Smooth muscle cell (in vitro differentiated cells): Measurements from ENCODE around the gene ZNF564. TPM values are rescaled to one million over a fixed set of nuclear protein-coding genes. Genes with fewer than 3 reads are reported as not detected.

Experiments used
- DNase-seq: peaks from one replicate; lab custom pipeline; 2025; ENCODE audit not compliant: unreplicated experiment; lab: John Stamatoyannopoulos, UW
- H2AFZ ChIP-seq: fragments of 200-600 bp; sonication (generic); 2 replicates; pipeline ENCODE4 v1.6.0; 2016; ENCODE audit warnings: antibody characterized with exemption, low read depth, mild to moderate bottlenecking
- H3F3A ChIP-seq: fragments of 200-600 bp; sonication (generic); 2 replicates; pipeline ENCODE4 v1.6.0; 2017; ENCODE audit warnings: antibody characterized with exemption, low read depth
- H3K27ac ChIP-seq: fragments of 200-600 bp; sonication (generic); 2 replicates; pipeline ENCODE4 v1.5.1; 2016; ENCODE audit warnings: low read depth, mild to moderate bottlenecking
- H3K27me3 ChIP-seq: fragments of 200-600 bp; sonication (generic); 2 replicates; pipeline ENCODE4 v1.6.1; 2016; ENCODE audit warnings: low read depth, mild to moderate bottlenecking
- H3K36me3 ChIP-seq: fragments of 200-600 bp; sonication (generic); 2 replicates; pipeline ENCODE4 v1.5.1; 2016; ENCODE audit warnings: low read depth
- H3K4me1 ChIP-seq: fragments of 200-600 bp; sonication (generic); 2 replicates; pipeline ENCODE4 v1.5.1; 2016; ENCODE audit warnings: low read depth
- H3K4me2 ChIP-seq: fragments of 200-600 bp; sonication (generic); 2 replicates; pipeline ENCODE4 v1.6.0; 2016; ENCODE audit warnings: mild to moderate bottlenecking
- H3K4me3 ChIP-seq: fragments of 200-600 bp; sonication (generic); 2 replicates; pipeline ENCODE4 v1.5.1; 2016; ENCODE audit warnings: mild to moderate bottlenecking
- H3K79me2 ChIP-seq: fragments of 200-600 bp; sonication (generic); 2 replicates; pipeline ENCODE4 v1.6.0; 2016; ENCODE audit warnings: low read depth, mild to moderate bottlenecking
- H3K9ac ChIP-seq: fragments of 200-600 bp; sonication (generic); 2 replicates; pipeline ENCODE4 v1.6.0; 2016; ENCODE audit warnings: low read depth
- H3K9me3 ChIP-seq: fragments of 200-600 bp; sonication (generic); replicated peaks from 2 replicates; pipeline ENCODE4 v1.5.1; 2016; ENCODE audit warnings: low read depth
- H4K20me1 ChIP-seq: fragments of 200-600 bp; sonication (generic); 2 replicates; pipeline ENCODE4 v1.6.0; 2016; ENCODE audit warnings: low read depth
- WGBS: methylation state at CpG from one replicate; pipeline ENCODE4 v1.1.7; 2016; ENCODE audit warnings: low lambda C conversion rate; 5-methylcytosine and 5-hydroxymethylcytosine counted together
- polyA plus RNA-seq: library from polyadenylated mRNA; unstranded; fragments of >200 nt; fragmentation: Nextera tagmentation; extraction: Ambion mirVana; gene quantifications from 2 replicates; pipeline ENCODE4 v1.2.1, GENCODE V29; 2016
- total RNA-seq: library from RNA; depleted of rRNA; stranded (reverse); fragments of >200 nt; gene quantifications from 2 replicates; pipeline ENCODE4 v1.2.3, GENCODE V29; 2014
- TF ChIP-seq, protein P1 (sequence below): fragments of 200-600 bp; sonication (generic); IDR thresholded peaks from 2 replicates; pipeline ENCODE4 v1.5.1; 2017; ENCODE audit warnings: borderline replicate concordance, mild to moderate bottlenecking, antibody characterized with exemption; ENCODE audit not compliant: insufficient read depth, poor library complexity, severe bottlenecking

The ZNF564 gene
- total and polyA plus RNA-seq, 2 experiments from 2014 or later, result 3.6 to 6.9 TPM

DNA sequence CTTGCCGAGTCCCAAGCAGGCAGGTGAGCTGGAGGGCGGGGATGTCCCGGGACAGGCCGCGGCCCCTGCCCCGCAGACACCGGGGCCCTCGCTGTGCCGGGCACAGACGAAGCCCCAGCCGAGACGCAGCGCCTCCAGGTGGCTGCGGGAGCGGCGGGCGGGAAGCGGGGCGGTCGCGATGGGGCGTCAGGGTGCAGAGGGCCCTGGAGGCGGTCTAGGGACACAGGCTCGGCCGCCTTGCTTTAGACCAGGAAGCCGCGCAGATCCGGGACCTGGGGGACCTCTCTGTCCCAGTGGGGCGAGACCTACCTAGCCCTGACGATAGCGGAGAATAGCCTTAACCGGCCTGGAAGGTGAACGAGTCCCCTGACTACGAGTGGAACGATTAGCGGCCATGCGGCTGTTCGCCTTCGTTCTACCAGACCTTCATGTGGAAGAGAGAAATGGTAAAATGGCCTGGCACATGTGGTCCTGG lies 4.2 kb upstream of the ZNF564 start:
- no peaks in the 10 kb centered on the region for H4K20me1 ChIP-seq
- WGBS, result 63% methylated on average over 32 of the region's 39 CpGs
- peaks cover 10% of the 10 kb centered on the region for H3F3A ChIP-seq
- H3K9ac ChIP-seq, result no peak overlapping the region
- no peaks in the 10 kb centered on the region for H3K27me3 ChIP-seq
- no peak overlapping the region for H3K4me3 ChIP-seq
- peaks cover 10% of the 10 kb centered on the region for H3K4me1 ChIP-seq
- H3K79me2 ChIP-seq, result peaks cover under 1% of the 10 kb centered on the region
- no peaks in the 10 kb centered on the region for H3K36me3 ChIP-seq
- H3K9me3 ChIP-seq, result no peaks in the 10 kb centered on the region
- TF ChIP-seq, protein P1, sequence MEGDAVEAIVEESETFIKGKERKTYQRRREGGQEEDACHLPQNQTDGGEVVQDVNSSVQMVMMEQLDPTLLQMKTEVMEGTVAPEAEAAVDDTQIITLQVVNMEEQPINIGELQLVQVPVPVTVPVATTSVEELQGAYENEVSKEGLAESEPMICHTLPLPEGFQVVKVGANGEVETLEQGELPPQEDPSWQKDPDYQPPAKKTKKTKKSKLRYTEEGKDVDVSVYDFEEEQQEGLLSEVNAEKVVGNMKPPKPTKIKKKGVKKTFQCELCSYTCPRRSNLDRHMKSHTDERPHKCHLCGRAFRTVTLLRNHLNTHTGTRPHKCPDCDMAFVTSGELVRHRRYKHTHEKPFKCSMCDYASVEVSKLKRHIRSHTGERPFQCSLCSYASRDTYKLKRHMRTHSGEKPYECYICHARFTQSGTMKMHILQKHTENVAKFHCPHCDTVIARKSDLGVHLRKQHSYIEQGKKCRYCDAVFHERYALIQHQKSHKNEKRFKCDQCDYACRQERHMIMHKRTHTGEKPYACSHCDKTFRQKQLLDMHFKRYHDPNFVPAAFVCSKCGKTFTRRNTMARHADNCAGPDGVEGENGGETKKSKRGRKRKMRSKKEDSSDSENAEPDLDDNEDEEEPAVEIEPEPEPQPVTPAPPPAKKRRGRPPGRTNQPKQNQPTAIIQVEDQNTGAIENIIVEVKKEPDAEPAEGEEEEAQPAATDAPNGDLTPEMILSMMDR, result no peak
- H3K4me2 ChIP-seq, result no peak overlapping the region
- no peak overlapping the region for H2AFZ ChIP-seq
- no peak overlapping the region for H3K27ac ChIP-seq
- DNase-seq, result no peak

DNA sequence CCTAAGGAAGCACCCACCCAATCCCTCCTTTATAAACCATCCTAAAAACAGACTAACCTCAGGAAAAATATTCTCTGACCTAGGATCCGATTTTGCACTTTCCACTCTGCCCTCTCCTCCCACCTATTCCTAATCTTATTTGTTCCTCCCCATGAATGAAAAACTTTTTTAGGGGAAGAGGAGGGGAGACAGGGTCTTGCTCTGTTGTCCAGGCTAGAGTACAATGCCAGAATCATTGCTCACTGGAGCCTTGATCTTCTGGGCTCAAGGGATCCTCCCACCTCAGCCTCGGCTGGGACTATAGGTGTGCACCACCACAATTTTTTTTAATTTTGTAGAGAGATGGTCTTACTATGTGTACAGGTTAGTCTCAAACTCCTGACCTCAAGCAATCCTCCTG lies 4.4 kb downstream of the ZNF564 start:
- 93% methylated on average over 2 of the region's 2 CpGs for WGBS
- TF ChIP-seq, protein P1, result no peak
- DNase-seq, result no peak
- H3K27me3 ChIP-seq, result no peaks in the 10 kb centered on the region
- no peak overlapping the region for H3K4me2 ChIP-seq
- H3F3A ChIP-seq, result peaks cover 4% of the 10 kb centered on the region
- H3K36me3 ChIP-seq, result no peaks in the 10 kb centered on the region
- H3K27ac ChIP-seq, result no peak overlapping the region
- no peak overlapping the region for H3K4me3 ChIP-seq
- peaks cover 26% of the 10 kb centered on the region for H4K20me1 ChIP-seq
- H3K4me1 ChIP-seq, result peaks cover 3% of the 10 kb centered on the region
- peaks cover 69% of the 10 kb centered on the region for H3K79me2 ChIP-seq
- no peaks in the 10 kb centered on the region for H3K9me3 ChIP-seq
- no peak overlapping the region for H3K9ac ChIP-seq
- H2AFZ ChIP-seq, result no peak overlapping the region

DNA sequence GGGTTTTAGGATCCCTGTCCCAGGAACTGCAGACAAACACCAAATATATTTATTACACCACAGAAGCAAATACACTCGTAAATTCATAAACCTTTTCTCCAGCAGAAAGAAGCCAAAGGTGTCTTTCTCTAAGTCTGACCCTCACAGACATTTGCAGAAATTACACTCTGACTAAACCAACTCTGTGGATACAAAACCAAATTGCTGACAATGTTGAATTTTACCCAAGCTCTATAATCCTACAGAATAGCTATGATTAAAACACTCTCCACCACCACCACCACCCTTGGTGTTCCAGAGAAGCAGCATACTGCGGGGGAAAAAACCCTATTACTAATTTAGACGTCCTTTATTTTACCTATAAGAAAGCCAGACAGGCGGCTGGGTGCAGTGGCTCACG lies 5.2 kb downstream of the ZNF564 start:
- Histone ChIP-seq H3K36me3 (no peaks in the 10 kb centered on the region), H4K20me1 (peaks cover 26% of the 10 kb centered on the region), H3K9ac (no peak overlapping the region), H3K4me1 (no peaks in the 10 kb centered on the region), H3K4me2 (no peak overlapping the region), H3K4me3 (no peak overlapping the region), H3K27me3 (no peaks in the 10 kb centered on the region), H3K9me3 (no peaks in the 10 kb centered on the region), H3F3A (no peaks in the 10 kb centered on the region), H3K79me2 (peaks cover 77% of the 10 kb centered on the region), H3K27ac (no peak overlapping the region), H2AFZ (no peak overlapping the region)
- DNase-seq, result no peak
- TF ChIP-seq, protein P1, result no peak
- 92% methylated on average over 5 of the region's 5 CpGs for WGBS

DNA sequence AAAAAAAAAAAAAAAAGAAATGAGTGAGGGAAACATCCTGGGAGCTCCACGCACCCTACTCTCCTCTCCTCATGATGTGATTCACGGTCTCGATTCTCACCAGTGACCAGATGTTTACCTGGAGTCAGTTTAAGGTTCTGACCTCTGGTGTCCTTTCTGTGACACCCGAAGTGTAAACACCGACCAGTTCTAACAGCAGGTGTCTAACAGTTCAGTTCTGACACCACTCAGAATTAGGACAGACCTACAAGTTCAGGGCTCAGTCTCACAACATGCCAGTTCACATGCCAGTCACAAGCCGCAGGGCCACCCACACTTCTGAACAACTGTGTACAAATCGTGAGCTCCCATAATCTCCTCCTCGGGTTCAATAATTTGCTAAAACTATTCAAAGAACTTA lies 6.0 kb downstream of the ZNF564 start:
- no peak for DNase-seq
- TF ChIP-seq, protein P1, result no peak
- Histone ChIP-seq H3K27me3 (no peaks in the 10 kb centered on the region), H3K4me1 (no peaks in the 10 kb centered on the region), H3K9me3 (peaks cover under 1% of the 10 kb centered on the region), H3K36me3 (peaks cover 4% of the 10 kb centered on the region), H2AFZ (no peak overlapping the region), H3K4me3 (no peak overlapping the region), H3F3A (no peaks in the 10 kb centered on the region), H3K4me2 (no peak overlapping the region), H3K79me2 (peaks cover 78% of the 10 kb centered on the region), H4K20me1 (peaks cover 26% of the 10 kb centered on the region), H3K27ac (no peak overlapping the region), H3K9ac (no peak overlapping the region)
- WGBS, result 97% methylated on average over 8 of the region's 8 CpGs
